GM18502 (cell line): Measurements from ENCODE around the gene TMEM45A.
"Not testable (repeated sequence)": the region's sequence is repeated elsewhere in the genome, so short reads cannot be mapped to it uniquely, and the experiment has no call there.

ENCODE experiments used
- ATAC-seq: cut with Tn5 transposase; IDR thresholded peaks from one replicate; pipeline ENCODE4 v1.9.1; 2021; ENCODE audit warnings: mild to moderate bottlenecking; ENCODE audit not compliant: unreplicated experiment, poor library complexity

The TMEM45A gene, protein sequence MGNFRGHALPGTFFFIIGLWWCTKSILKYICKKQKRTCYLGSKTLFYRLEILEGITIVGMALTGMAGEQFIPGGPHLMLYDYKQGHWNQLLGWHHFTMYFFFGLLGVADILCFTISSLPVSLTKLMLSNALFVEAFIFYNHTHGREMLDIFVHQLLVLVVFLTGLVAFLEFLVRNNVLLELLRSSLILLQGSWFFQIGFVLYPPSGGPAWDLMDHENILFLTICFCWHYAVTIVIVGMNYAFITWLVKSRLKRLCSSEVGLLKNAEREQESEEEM

DNA sequence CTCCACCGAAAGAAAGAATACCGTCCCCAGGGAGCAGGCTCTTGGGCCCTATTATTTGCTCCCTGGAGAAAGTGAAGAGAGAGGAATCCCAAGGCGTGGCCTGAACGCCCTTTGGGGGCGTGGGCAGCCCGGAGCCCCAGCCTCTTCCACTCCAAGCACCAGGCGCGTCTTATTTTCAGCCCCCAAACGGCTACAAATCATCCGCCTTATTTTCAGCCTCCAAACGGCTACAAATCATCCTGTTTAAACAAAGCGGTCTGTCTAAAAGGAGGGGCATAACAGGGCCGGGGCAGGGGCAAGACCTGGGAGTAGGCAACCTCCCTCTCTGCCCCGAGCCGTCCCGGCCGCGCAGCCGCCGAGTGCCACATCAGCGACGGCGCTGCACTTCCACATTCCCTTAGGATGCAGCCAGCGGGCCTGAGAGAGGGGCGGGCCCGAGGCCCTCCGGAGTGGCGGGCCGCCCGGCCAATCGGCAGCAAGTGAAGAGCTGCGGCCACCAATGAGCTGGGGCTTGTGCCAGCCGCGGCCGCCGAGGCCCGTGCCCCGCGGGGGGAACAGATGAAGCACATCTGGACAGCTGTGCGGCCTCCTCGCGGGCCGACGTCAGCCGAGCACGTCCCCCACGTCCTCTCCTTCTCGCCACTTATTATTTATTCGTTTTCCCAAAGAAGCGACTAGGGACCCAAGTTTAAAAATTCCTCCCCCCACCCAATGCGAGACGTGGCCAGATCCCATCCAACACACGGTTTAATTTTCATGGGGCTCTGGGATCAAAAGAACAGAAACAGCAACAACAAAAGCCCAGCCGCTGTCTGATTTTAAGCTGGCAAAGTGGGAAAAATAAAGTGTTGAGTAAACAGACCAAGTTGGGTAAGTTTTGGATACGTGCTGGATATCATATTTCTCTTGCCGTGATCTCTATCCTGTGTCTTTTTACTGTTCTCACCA is at the start of gene TMEM45A:
TSS of gene TMEM45A (plus strand) at position 561 of the 948 bp plus-strand sequence. CDS start 62,593 bp downstream, outside the sequence.
- peak; percentile 98 for ATAC-seq

DNA sequence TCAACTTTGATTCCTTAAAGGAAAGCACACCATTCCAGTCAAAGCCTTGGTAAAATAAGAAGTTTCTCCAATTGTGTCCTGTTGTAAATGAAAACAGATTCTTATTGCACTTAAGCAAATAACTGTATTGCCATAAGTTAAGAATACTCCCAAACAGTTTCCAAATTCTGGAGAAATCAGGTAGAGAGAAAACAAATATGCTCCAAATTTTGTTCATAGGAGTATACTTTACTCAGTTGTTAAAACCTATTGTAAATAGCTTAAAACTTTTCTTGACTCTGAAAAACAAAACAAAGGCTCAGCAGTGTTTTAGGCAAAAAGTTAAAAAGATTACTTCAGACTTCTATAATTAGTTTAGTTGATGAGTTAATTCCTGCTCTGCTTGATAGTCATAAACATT is 48.7 kb upstream of the TMEM45A start:
- ATAC-seq, result no peak

DNA sequence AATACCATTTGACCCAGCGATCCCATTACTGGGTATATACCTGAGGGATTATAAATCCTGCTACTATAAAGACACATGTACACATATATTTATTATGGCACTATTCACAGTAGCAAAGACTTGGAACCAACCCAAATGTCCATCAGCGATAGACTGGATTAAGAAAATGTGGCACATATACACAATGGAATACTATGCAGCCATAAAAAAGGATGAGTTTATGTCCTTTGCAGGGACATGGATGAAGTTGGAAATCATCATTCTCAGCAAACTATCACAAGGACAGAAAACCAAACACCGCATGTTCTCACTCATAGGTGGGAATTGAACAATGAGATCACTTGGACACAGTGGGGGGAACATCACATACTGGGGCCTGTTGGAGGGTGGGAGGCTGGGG is 45.4 kb upstream of the TMEM45A start:
- ATAC-seq, result not testable (repeated sequence)

DNA sequence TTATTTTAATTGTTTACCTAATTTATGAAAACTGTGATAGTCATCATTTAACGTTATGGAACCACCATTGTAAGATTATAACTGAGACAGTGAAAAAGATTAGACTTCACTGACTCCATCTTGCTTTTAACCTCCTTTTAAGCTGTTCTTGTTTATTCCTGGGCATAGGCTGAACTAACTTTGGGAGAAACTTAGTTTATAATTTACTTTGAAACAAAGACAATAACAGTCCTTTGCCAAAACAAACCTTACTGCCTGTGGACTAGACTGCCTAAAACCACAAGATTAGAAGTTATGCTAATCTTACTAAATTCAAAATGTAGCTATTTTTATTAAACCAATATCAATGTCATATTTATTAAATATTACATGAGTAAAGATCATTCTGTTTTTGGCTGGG is 44.3 kb upstream of the TMEM45A start:
- no peak for ATAC-seq

DNA sequence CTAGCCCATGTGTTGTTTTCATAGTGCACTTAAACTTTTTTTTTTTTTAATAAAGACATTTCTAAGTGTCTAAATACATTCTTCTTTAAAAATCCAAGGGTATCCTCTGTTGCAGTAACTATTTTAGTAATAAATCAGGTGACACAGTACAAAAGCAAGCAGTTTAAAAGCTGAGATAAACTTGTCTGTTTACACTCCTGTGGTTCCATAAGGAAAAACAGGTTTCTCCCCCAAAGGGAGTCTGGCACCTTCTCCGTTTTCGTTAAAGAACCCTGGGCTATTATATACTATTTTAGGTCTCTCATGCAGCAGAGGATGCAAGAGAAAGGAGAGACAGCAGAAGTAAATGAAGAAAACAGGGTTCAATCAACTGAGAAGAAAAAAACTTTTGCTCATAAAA is 43.2 kb upstream of the TMEM45A start:
- no peak for ATAC-seq

DNA sequence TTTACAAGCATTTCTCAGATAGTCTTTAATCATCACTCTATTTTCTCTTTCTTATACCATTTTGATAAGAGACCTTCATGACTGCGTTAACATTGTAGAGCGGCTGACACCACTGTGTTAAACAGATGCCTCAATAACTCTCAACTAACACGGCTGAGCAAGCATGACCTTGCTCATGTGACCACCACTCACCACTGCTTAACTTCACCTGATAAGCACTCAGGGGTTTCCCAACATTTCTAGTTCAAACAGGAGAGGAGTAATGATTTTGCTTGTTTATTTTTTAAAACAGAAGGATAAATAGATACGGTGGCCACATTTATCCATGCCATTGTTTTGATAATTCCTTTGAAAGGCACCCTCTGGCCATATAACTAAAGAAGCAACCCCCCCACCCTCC is 37.7 kb upstream of the TMEM45A start:
- no peak for ATAC-seq

DNA sequence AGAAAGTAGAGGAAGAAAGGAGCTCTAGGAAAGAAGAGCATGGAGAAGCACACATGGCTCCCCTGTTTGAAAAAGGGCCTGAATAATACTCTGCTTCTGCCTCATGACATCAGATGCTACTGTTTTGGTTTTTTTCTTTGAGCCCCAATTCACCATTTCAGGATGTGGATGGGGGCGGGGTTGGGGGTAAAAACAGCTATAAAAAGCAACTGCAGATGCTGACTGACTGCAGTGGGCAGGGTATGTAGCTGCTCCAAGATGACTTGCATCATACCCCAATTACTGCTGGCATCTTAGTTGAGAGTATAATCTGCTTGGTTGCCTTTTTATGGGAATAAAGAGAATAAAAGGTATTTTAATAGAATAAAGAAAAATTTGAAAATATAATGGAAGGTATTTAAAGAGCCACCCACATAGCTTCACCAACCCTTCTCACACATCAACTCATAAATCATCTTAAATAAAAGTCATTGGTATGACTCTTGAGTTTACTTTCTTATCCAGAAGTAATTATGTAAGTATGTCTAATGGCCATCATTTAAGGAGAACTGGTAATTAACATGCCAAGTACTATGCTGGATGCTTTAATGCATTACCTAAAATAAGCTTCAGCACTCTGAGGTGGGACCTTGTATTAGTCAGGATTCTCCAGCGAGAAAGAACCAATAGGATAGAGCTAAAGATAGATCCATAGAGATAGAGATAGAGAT is 36.4 kb upstream of the TMEM45A start:
- no peak for ATAC-seq

DNA sequence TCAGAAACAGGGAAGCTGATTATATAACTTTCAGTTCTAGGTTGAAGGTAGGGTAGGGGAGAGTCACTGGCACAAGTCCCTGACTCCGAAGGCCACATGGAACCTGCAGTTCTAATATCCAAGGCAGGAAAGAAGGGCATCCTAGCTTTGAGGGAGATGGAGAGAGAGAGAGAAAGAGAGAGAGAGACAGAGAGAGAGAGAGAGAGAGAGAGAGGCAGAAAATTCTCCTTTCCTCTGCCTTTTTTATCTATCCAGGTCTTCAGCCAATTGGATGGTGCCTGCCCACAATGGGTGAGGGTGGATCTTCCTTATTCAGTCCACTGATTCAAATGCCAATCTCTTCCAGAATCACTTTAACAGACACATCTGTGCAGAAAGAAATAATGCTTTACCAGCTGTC is 35.7 kb upstream of the TMEM45A start:
- no peak for ATAC-seq

DNA sequence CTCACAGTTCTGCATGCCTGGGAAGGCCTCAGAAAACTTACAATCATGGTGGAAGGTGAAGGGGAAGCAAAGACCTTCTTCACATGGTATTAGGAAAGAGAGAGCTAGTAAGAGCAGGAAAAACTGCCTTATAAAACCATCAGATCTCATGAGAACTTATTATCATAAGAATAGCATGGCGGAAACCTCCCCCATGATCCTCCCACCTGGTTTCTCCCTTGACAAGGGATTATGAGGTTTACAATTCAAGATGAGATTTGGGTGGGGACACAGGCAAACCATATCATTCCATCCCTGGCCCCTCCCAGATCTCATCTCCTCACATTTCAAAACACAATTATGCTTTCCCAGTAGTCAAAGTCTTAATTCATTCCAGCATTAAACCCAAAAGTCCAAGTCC is 34.6 kb upstream of the TMEM45A start:
- no peak for ATAC-seq

DNA sequence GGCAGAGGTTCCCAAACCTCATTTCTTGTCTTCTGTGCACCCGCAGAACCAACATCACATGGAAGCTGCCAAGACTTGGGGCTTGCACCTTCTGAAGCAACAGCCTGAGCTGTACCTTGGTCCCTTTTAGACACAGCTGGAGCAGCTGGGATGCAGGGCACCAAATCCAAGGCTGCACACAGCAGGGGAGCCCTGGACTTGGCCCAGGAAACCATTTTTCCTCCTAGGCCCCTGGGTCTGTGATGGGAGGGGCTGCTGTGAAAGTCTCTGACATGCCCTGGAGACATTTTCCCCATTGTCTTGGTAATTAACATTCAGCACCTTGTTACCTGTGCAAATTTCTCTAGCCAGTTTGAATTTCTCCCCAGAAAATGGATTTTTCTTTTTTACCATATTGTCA is 33.6 kb upstream of the TMEM45A start:
- ATAC-seq, result no peak

DNA sequence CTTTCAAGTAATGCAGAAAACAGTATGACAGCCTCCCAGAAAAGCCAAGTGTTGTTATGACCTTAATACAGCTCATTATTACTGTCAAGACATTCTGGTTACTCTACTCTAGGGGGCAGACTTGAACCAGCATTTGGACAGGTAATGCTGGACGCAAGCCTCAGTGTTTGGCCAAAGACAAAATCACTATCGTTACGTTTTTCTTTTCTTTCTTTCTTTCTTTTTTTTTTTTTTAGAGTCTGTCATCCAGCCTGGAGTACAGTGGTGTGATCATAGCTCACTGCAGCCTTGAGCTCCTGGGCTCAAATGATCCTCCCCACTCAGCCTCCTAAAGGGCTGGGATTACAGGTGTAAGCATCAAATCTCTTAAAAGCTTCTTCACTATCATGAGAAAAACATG is 29.4 kb upstream of the TMEM45A start:
- ATAC-seq, result peak; percentile 83

DNA sequence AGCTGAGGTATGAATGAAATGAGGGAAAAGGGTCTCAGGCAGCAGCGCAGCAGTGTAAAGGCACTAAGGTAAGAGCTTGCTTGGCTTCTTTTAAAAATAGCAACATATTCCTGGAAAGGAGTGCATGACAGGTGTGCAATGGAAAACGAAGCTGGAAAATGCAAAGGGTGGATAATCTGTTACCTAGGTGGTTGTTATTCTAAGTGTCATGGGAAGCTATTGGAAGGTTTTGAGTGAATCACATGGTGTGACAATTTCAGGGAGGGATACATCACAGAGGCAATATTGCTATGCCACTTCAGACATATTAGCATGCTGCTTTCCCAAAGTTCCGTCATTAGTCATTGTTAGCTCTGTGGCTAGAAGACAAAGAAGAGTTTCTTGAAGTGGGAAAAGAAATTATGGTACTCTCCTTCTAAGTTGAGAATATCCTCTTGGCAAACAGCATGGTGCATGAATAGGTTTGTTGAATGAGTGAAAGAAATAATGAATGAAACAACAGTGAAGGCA is 28.7 kb upstream of the TMEM45A start:
- no peak for ATAC-seq

DNA sequence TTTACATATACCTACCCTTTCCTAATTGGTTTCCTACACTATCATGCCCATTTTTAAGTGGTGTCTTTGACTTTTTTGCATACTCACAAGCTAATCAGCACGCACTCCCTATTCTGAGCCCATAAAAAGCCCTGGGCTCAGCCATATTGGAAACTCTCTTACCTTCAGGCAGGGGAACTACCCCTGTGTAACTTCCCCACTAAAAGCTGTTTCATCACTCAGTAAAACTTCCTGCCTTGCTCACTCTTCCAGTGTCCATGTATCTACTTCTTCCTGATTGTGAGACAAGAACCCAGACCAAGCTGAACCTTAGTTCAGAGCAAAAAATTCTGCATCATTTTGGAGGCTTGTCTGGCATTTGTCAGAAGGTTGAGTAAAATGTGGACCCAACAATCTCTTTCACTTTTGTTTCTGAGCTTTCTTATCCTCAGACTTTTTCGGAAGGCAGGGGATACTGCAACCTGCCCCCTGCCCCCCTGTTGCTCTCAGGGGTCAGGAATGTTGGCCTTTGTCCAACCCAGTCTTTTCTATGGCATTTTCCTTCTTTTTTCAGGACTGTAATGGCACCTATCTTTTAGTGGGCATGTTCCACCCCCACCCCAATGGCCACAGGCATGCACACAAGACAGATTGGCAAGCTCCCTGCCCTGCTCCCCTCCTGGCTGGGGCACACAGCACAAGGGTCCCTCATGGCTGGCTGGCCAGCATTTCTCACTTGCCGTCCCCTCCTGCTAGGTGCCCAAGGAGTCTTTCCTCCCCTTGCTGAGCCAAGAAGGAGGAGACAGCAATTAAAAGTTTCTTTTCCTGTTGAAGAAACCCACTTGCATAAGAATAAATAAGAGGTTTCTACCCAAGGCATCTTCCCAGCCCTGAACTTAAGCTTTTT is 26.3 kb upstream of the TMEM45A start:
- ATAC-seq, result peak; percentile 68

DNA sequence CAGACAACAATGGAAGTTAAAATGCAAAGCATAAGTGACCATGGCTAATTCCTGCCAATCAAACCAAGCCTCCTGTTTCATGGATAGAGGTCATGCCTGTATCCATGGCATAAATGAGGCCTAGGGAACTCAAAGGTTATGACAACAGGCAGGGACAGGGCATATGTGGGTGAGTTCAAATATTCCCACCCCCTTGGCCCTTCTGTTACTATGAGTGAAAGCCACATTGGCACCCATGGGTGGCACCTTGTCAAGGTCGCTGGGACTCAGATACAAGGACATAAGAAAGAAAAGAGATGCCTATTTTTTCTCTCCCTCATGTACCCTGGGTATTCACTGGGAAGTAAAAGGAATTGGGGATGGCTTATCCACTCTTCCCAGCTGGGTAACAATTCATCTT is 25.3 kb upstream of the TMEM45A start:
- no peak for ATAC-seq

DNA sequence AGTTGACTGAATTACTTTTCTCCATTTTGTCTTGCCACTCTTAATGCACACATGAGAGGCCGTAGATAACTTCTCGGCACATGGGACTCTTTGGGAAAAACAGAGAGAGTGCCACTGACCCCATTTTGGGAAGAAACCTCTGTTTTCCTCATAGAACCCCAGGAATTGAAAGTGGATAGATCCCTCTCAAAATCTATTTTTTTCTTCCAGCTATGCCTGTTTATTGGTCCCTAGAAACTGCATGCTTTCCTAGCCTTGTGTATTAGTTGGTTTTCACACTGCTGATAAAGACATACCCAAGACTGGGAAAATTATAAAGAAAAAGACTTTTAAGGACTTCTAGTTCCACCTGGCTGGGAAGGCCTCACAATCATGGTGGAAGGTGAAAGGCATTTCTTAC is 23.7 kb upstream of the TMEM45A start:
- no peak for ATAC-seq

DNA sequence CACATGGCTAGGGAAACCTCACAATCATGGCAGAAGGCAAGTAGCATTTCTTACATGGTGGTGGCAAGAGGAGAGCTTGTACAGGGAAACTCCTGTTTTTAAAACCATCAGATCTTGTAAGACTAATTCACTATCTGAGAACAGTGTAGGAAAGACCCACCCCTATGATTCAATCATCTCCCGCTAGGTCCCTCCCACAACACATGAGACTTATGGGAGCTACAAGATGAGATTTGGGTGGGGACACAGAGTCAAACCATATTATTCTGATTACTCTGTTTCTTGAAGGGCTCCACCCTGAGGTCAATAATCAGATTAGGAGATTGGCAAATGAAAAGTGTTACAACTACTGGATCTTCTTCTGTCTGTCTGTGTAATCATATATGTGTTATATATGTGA is 21.5 kb upstream of the TMEM45A start:
- ATAC-seq, result no peak

DNA sequence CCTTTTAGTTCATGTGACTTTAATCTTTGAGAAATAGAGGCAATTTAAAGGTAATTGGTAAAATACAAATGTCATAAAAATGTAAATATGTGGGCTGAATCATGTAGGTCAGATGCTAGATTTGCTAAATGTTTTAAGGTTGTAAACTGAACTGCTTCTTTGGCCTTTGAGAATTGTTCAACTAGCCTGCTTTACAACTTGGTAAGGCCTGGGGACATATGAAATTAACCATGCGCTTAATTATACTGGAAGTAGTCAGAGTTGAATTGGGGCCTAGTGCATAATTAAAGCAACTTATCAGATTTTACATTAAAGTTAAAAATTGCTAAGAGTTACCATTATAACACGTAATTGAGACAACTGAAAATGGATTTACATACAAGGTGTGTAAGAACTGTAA is 21.0 kb upstream of the TMEM45A start:
- ATAC-seq, result no peak

DNA sequence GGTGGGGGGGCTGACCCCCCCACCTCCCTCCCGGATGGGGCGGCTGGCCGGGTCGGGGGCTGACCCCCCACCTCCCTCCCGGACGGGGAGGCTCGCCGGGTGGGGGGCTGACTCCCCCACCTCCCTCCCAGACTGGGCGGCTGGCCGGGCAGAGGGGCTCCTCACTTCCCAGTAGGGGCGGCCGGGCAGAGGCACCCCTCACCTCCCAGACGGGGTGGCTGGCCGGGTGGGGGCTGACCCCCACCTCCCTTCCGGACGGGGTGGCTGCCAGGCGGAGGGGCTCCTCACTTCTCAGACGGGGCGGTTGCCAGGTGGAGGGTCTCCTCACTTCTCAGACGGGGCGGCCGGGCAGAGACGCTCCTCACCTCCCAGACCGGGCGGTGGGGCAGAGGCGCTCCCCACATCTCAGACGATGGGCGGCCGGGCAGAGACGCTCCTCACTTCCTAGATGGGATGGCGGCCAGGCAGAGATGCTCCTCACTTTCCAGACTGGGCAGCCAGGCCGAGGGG is 14.5 kb upstream of the TMEM45A start:
- not testable (repeated sequence) for ATAC-seq

DNA sequence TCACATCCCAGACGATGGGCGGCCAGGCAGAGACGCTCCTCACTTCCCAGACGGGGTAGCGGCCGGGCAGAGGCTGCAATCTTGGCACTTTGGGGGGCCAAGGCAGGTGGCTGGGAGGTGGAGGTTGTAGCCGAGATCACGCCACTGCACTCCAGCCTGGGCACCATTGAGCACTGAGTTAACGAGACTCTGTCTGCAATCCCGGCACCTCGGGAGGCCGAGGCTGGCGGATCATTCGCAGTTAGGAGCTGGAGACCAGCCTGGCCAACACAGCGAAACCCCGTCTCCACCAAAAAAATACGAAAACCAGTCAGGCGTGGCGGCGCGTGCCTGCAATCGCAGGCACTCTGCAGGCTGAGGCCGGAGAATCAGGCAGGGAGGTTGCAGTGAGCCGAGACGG is 13.9 kb upstream of the TMEM45A start:
- not testable (repeated sequence) for ATAC-seq

DNA sequence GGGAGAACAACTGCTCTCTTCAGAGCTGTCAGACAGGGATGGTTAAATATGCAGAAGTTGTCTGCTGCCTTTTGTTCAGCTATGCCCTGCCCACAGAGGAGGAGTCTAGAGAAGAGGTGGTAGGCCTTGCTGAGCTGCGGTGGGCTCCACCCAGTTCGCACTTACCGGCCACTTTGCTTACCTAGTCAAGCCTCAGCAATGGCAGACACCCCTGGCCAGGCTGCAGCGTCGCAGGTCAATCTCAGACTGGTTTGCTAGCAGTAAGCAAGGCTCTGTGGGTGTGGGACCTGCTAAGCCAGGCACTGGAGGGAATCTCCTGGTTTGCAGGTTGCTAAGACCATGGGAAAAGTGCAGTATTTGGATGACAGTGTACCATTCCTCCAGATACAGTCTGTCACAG is 12.3 kb upstream of the TMEM45A start:
- ATAC-seq, result no peak
